WTC11 (cell line): Measurements from ENCODE around the gene BMP10. TPM values are rescaled to one million over a fixed set of nuclear protein-coding genes. Genes with fewer than 3 reads are reported as not detected.

Experiments
- ATAC-seq: fragments of 200-7000 bp; cut with Tn5 transposase; 2 replicates; pipeline ENCODE4 v1.10.0; 2021; ENCODE audit warnings: mild to moderate bottlenecking, moderate library complexity
- CTCF ChIA-PET: fragments of 300-600 bp; sonication (Branson Sonifier 250); formaldehyde crosslinking; loops from one replicate; lab custom pipeline; 2021; ENCODE audit warnings: antibody characterized with exemption; lab: Charles Lee
- POLR2A ChIA-PET: fragments of 350-600 bp; sonication (Branson Sonifier 250); formaldehyde crosslinking; loops from one replicate; lab custom pipeline; 2021; ENCODE audit warnings: antibody characterized with exemption; lab: Charles Lee
- DNase-seq: peaks from one replicate; pipeline ENCODE4 v3.0.0; 2021; ENCODE audit warnings: low spot score
- H3K27ac Mint-ChIP-seq: 2 replicates; pipeline ENCODE4 v1.8.0; 2021; ENCODE audit warnings: mixed read lengths
- H3K27me3 Mint-ChIP-seq: 2 replicates; pipeline ENCODE4 v1.8.0; 2021; ENCODE audit warnings: low read depth, mild to moderate bottlenecking, moderate library complexity, mixed read lengths
- H3K36me3 Mint-ChIP-seq: 2 replicates; pipeline ENCODE4 v1.8.0; 2021; ENCODE audit warnings: mixed read lengths
- H3K4me1 Mint-ChIP-seq: 2 replicates; pipeline ENCODE4 v1.8.0; 2022; ENCODE audit warnings: mixed read lengths
- H3K4me3 Mint-ChIP-seq: 2 replicates; pipeline ENCODE4 v1.8.0; 2021; ENCODE audit warnings: mild to moderate bottlenecking, moderate library complexity, mixed read lengths
- H3K9me3 Mint-ChIP-seq: 2 replicates; pipeline ENCODE4 v1.8.0; 2021; ENCODE audit warnings: mixed read lengths
- ATF2 ChIP-seq: sonication (generic); formaldehyde crosslinking; IDR thresholded peaks from 2 replicates; pipeline ENCODE4 v1.8.1; 2022; ENCODE audit warnings: low read depth, missing genetic modification reagents, borderline replicate concordance
- CREM ChIP-seq: sonication (generic); formaldehyde crosslinking; IDR thresholded peaks from 2 replicates; pipeline ENCODE4 v1.8.1; 2022; ENCODE audit warnings: mild to moderate bottlenecking, missing genetic modification reagents, moderate library complexity
- ELF4 ChIP-seq: sonication (generic); formaldehyde crosslinking; IDR thresholded peaks from 2 replicates; pipeline ENCODE4 v1.8.1; 2022; ENCODE audit warnings: low read depth, mild to moderate bottlenecking, moderate library complexity, missing genetic modification reagents
- FOXP1 ChIP-seq: sonication (generic); formaldehyde crosslinking; IDR thresholded peaks from 2 replicates; pipeline ENCODE4 v1.8.0; 2022; ENCODE audit warnings: missing genetic modification reagents, mild to moderate bottlenecking, moderate library complexity, borderline replicate concordance
- KAT7 ChIP-seq: sonication (generic); formaldehyde crosslinking; IDR thresholded peaks from 2 replicates; pipeline ENCODE4 v1.8.1; 2023; ENCODE audit warnings: missing genetic modification reagents, mild to moderate bottlenecking, borderline replicate concordance
- NFATC4 ChIP-seq: fragments of 250-450 bp; sonication (Bioruptor Pico); IDR thresholded peaks from 2 replicates; pipeline ENCODE4 v1.9.0; 2021; ENCODE audit warnings: mild to moderate bottlenecking
- NR2C2 ChIP-seq: sonication (generic); formaldehyde crosslinking; IDR thresholded peaks from 2 replicates; pipeline ENCODE4 v1.8.0; 2022; ENCODE audit warnings: mild to moderate bottlenecking, missing genetic modification reagents
- NR3C1 ChIP-seq: sonication (generic); formaldehyde crosslinking; conservative IDR thresholded peaks from 2 replicates; pipeline ENCODE4 v1.8.1; 2023; ENCODE audit warnings: low read depth, mild to moderate bottlenecking, missing genetic modification reagents
- PRDM15 ChIP-seq: sonication (generic); formaldehyde crosslinking; IDR thresholded peaks from 2 replicates; pipeline ENCODE4 v1.8.0; 2022; ENCODE audit warnings: missing genetic modification reagents
- SOX15 ChIP-seq: fragments of 250-450 bp; sonication (Bioruptor Pico); IDR thresholded peaks from 2 replicates; pipeline ENCODE4 v1.9.0; 2021; ENCODE audit warnings: mild to moderate bottlenecking
- TEAD1 ChIP-seq: sonication (generic); formaldehyde crosslinking; IDR thresholded peaks from 2 replicates; pipeline ENCODE4 v1.8.0; 2022; ENCODE audit warnings: mild to moderate bottlenecking, missing genetic modification reagents
- ZNF121 ChIP-seq: sonication (generic); formaldehyde crosslinking; IDR thresholded peaks from 2 replicates; pipeline ENCODE4 v1.8.0; 2023; ENCODE audit warnings: missing genetic modification reagents
- ZNF232 ChIP-seq: sonication (generic); formaldehyde crosslinking; IDR thresholded peaks from 2 replicates; pipeline ENCODE4 v1.8.0; 2022; ENCODE audit warnings: mild to moderate bottlenecking, missing genetic modification reagents
- ZNF263 ChIP-seq: sonication (generic); formaldehyde crosslinking; IDR thresholded peaks from 2 replicates; pipeline ENCODE4 v1.8.1; 2022; ENCODE audit warnings: low read depth, mild to moderate bottlenecking, moderate library complexity, missing genetic modification reagents
- total RNA-seq: library from RNA; stranded (reverse); gene quantifications from 3 replicates; pipeline ENCODE4 v1.2.3, GENCODE V29; 2021
- TF ChIP-seq, protein P1 (sequence below): sonication (generic); formaldehyde crosslinking; IDR thresholded peaks from 2 replicates; pipeline ENCODE4 v1.8.1; 2023; ENCODE audit warnings: mild to moderate bottlenecking, missing genetic modification reagents, borderline replicate concordance
- TF ChIP-seq, protein P2 (sequence below): fragments of 250-450 bp; sonication (Bioruptor Pico); IDR thresholded peaks from 2 replicates; pipeline ENCODE4 v1.9.0; 2021; ENCODE audit warnings: mild to moderate bottlenecking
- TF ChIP-seq, protein P3 (sequence below): sonication (generic); formaldehyde crosslinking; IDR thresholded peaks from 2 replicates; pipeline ENCODE4 v1.8.1; 2023; ENCODE audit warnings: mild to moderate bottlenecking, missing genetic modification reagents

The BMP10 gene
- total RNA-seq, 1 experiment from 2014 or later: not detected

- Mint-ChIP-seq H3K36me3 (no peaks in the 10 kb centered on the region), H3K4me1 (peaks cover 5% of the 10 kb centered on the region), H3K9me3 (0 out of 2 replicates have a peak, but pooled peaks cover 3% of the 10 kb centered on the region), H3K4me3 (no peak overlapping the region), H3K27me3 (no peaks in the 10 kb centered on the region; the same call in 1 of the 2 replicates), H3K27ac (no peak overlapping the region)
- ATAC-seq: no peak
- no peak for DNase-seq
- POLR2A ChIA-PET: no interaction called here
- CTCF ChIA-PET: no interaction called here
- no peak for TF ChIP-seq ZNF232 (CRISPR knock-in tag)
- TF ChIP-seq NR2C2: no peak
- TF ChIP-seq, protein P1, sequence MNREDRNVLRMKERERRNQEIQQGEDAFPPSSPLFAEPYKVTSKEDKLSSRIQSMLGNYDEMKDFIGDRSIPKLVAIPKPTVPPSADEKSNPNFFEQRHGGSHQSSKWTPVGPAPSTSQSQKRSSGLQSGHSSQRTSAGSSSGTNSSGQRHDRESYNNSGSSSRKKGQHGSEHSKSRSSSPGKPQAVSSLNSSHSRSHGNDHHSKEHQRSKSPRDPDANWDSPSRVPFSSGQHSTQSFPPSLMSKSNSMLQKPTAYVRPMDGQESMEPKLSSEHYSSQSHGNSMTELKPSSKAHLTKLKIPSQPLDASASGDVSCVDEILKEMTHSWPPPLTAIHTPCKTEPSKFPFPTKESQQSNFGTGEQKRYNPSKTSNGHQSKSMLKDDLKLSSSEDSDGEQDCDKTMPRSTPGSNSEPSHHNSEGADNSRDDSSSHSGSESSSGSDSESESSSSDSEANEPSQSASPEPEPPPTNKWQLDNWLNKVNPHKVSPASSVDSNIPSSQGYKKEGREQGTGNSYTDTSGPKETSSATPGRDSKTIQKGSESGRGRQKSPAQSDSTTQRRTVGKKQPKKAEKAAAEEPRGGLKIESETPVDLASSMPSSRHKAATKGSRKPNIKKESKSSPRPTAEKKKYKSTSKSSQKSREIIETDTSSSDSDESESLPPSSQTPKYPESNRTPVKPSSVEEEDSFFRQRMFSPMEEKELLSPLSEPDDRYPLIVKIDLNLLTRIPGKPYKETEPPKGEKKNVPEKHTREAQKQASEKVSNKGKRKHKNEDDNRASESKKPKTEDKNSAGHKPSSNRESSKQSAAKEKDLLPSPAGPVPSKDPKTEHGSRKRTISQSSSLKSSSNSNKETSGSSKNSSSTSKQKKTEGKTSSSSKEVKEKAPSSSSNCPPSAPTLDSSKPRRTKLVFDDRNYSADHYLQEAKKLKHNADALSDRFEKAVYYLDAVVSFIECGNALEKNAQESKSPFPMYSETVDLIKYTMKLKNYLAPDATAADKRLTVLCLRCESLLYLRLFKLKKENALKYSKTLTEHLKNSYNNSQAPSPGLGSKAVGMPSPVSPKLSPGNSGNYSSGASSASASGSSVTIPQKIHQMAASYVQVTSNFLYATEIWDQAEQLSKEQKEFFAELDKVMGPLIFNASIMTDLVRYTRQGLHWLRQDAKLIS: no peak
- TF ChIP-seq SOX15 (CRISPR knock-in tag): no peak
- TF ChIP-seq CREM (CRISPR knock-in tag): no peak
- TF ChIP-seq, protein P2, sequence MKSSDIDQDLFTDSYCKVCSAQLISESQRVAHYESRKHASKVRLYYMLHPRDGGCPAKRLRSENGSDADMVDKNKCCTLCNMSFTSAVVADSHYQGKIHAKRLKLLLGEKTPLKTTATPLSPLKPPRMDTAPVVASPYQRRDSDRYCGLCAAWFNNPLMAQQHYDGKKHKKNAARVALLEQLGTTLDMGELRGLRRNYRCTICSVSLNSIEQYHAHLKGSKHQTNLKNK (CRISPR knock-in tag): no peak
- no peak for TF ChIP-seq NR3C1
- TF ChIP-seq, protein P3, sequence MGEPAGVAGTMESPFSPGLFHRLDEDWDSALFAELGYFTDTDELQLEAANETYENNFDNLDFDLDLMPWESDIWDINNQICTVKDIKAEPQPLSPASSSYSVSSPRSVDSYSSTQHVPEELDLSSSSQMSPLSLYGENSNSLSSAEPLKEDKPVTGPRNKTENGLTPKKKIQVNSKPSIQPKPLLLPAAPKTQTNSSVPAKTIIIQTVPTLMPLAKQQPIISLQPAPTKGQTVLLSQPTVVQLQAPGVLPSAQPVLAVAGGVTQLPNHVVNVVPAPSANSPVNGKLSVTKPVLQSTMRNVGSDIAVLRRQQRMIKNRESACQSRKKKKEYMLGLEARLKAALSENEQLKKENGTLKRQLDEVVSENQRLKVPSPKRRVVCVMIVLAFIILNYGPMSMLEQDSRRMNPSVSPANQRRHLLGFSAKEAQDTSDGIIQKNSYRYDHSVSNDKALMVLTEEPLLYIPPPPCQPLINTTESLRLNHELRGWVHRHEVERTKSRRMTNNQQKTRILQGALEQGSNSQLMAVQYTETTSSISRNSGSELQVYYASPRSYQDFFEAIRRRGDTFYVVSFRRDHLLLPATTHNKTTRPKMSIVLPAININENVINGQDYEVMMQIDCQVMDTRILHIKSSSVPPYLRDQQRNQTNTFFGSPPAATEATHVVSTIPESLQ (CRISPR knock-in tag): no peak
- TF ChIP-seq KAT7 (CRISPR knock-in tag): no peak
- no peak for TF ChIP-seq ZNF121
- no peak for TF ChIP-seq ZNF263 (CRISPR knock-in tag)
- TF ChIP-seq TEAD1 (CRISPR knock-in tag): no peak
- no peak for TF ChIP-seq NFATC4 (CRISPR knock-in tag)
- no peak for TF ChIP-seq PRDM15 (CRISPR knock-in tag)
Observed at GRCh38 chr2:68917034-68917718, 46.0 kb upstream of the BMP10 start.

- no peak for DNase-seq
- CTCF ChIA-PET: no interaction called here
- no peak for ATAC-seq
- Mint-ChIP-seq H3K27me3 (no peaks in the 10 kb centered on the region; the same call in 1 of the 2 replicates), H3K36me3 (no peaks in the 10 kb centered on the region), H3K4me3 (no peak overlapping the region), H3K9me3 (0 out of 2 replicates have a peak, but pooled peaks cover 3% of the 10 kb centered on the region), H3K27ac (no peak overlapping the region), H3K4me1 (no peaks in the 10 kb centered on the region)
- no peak for TF ChIP-seq TEAD1 (CRISPR knock-in tag)
- TF ChIP-seq FOXP1 (CRISPR knock-in tag): no peak
- TF ChIP-seq ELF4 (CRISPR knock-in tag): no peak
- TF ChIP-seq ATF2 (CRISPR knock-in tag): no peak
- POLR2A ChIA-PET: no interaction called here
Observed at GRCh38 chr2:68916226-68916625, 45.0 kb upstream of the BMP10 start.
